Measurements from ENCODE around the gene HSF4.

DNA sequence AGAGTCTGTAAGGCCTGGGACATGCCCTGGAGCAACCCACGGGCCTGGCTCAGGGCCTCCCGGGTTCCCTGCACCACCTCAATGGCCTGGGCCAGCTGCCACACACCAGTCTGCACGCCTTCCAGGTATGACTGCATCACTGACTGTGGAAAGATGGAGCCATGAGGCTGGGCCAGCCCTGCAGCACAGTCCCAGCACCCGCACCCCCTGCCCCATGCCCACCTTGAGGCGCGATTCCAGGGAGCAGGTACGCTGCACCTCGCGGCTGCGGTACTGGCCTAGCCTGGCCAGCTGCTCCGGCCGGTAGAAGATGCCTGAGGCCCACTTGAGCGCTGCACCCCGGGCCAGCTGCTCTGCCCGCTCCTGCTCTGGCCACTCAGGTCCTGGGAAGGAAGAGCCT lies 24.3 kb downstream of the HSF4 start:
- TF ChIP-seq ZBTB1 (tag by site-specific recombination; IDR thresholded peaks at IDR 0.05): no peak
- TF ChIP-seq ZNF19 (tag by site-specific recombination; IDR thresholded peaks at IDR 0.05; ENCODE audit: low read depth): no peak
- no peak for TF ChIP-seq GLI2 (tag by site-specific recombination; IDR thresholded peaks at IDR 0.05; ENCODE audit: borderline replicate concordance, low read depth)
- TF ChIP-seq KLF9 (tag by site-specific recombination; IDR thresholded peaks at IDR 0.05; ENCODE audit: low read depth): no peak
- TF ChIP-seq ZNF692 (tag by site-specific recombination; IDR thresholded peaks at IDR 0.05): no peak
- TF ChIP-seq, protein P1, sequence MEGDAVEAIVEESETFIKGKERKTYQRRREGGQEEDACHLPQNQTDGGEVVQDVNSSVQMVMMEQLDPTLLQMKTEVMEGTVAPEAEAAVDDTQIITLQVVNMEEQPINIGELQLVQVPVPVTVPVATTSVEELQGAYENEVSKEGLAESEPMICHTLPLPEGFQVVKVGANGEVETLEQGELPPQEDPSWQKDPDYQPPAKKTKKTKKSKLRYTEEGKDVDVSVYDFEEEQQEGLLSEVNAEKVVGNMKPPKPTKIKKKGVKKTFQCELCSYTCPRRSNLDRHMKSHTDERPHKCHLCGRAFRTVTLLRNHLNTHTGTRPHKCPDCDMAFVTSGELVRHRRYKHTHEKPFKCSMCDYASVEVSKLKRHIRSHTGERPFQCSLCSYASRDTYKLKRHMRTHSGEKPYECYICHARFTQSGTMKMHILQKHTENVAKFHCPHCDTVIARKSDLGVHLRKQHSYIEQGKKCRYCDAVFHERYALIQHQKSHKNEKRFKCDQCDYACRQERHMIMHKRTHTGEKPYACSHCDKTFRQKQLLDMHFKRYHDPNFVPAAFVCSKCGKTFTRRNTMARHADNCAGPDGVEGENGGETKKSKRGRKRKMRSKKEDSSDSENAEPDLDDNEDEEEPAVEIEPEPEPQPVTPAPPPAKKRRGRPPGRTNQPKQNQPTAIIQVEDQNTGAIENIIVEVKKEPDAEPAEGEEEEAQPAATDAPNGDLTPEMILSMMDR (tag by site-specific recombination; IDR thresholded peaks at IDR 0.05): no peak
- TF ChIP-seq SP2 (tag by site-specific recombination; IDR thresholded peaks at IDR 0.05): no peak
- no peak for TF ChIP-seq ZNF292 (tag by site-specific recombination; IDR thresholded peaks at IDR 0.05; ENCODE audit: borderline replicate concordance, low read depth)
